HG03439 (cell line): ENCODE measurements around the gene RAI1.

Experiments
- ATAC-seq: cut with Tn5 transposase; IDR thresholded peaks from one replicate; pipeline ENCODE4 v1.9.1; 2021; ENCODE audit warnings: mild to moderate bottlenecking, moderate library complexity; ENCODE audit not compliant: unreplicated experiment

Gene RAI1

DNA sequence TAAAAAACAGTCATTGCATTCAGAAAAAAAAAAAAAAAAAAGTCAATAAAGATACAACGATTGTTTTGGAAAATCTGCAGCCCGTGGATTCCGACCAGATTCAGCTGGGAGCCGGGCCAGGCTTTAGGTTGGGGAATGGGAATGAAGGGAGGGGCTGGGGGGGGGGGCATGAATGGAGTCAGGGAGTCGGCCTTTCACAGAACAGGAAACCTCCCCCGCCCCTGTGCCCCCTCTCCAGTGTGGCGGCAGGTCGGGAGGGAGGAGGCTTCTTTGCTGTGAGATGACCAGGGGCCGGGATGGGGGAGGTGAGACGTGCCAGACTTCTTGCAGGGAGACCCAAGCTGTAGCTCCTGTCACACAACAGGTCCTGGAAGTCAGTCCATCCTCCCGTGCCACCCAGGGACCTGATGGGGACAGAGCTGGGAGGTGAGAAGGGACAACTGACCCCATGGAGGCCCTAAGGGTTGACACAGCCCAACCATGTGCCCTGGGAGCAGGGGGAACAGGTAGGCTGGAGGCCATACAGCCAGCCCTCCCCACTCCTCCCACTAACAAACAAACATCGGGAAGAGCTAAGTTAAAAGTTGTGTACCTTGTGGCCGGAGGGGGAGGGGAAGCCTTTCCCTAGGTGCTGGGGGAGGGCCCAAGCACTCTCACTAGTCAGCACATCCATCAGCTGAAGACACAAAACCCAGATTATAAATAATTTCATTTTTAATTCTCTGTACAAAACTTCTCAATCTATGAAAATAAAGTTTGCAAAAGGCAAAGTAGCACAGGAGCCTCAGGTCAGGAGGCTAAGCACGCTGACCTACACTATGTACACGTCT lies 130.3 kb downstream of the RAI1 start:
- ATAC-seq: no peak

DNA sequence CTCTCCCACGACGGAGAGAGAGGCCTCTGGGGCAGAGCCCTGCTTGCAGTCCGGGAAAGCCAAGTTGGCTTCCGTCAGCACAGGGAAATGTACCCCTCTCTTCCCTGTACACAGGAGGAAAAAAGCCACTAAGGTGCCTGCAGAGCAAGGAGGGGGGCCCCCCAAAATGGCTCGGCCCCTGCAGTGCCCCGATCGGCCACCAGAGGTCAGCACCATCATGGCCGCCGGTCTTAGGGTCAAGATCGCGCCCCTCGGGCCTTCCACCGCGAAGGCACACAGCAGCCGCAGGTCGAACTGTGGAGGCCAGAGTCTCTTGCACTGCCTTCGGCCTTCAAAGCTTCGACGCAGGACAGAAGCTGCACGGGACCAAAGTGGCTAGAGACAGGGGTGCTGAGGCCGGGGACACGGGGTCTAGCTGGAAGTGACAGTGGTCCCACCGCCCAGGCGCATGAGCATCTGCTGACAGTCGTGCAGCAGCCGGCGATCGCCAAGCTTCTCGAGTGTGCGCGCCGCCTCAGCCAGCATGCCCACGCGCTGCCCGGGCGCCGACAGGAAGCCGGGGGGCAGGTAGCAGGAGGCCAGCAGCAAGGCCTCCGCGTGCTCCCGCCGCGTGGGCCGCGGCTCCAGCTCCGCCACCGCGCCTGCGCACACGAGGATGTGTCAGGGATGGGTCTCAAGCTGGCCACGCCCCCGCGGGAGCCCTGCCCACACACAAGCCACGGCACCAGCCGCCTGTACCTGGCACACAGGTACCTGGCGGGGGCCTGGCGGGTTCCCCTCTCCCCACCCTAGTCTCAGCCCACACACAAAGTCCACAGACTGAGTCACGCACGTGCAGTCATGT lies 131.2 kb downstream of the RAI1 start:
- peak; percentile 49 for ATAC-seq

DNA sequence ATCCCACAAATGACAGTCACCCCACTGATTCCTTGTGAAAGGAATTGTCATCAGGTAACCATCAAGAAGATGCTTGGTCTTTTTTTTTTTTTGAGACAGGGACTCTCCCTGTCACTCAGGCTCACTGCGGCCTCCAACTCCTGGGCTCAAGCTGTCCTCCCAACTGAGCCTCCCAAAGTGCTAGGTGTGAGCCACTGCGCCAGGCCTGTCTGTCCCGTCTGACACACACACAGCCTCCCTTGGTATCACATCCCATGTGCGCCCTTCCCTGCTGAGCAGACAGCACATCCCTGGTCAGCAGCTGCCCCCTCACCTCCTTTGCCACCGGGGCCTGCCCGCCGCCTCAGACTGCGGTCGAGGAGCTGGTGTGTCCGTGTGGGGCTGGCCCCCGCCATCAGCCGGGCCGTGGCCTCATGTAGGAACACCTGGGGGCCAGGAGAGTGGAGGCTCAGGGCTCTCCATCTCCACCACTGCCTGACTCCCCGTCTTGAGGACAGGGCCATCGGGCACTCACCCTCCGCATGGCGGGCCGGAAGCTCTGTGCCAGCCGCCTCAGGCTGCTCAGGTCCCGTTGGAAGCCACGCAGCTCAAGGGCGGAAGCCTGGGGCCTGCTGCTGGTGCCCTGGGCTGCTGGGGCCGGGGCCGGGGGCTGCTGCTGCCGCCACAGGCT lies 131.9 kb downstream of the RAI1 start:
- ATAC-seq: no peak

DNA sequence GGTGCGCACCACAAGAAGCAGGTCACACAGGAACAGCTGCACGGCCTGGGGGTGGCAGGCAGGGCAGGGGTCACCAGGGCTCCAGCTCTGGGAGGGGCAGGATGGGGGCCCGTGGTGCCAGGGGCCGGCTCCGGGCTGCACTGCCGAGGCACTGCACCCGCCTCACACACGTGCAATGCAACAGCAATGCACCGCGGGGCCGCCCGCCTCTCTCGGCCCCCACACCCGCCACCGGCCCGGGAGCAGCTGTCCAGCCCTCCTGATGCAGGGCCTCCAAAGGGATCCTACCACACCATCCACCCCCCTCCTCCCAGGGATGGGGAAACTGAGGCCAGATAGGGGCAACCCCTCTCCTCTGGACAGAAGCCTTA lies 132.5 kb downstream of the RAI1 start:
- ATAC-seq: no peak

DNA sequence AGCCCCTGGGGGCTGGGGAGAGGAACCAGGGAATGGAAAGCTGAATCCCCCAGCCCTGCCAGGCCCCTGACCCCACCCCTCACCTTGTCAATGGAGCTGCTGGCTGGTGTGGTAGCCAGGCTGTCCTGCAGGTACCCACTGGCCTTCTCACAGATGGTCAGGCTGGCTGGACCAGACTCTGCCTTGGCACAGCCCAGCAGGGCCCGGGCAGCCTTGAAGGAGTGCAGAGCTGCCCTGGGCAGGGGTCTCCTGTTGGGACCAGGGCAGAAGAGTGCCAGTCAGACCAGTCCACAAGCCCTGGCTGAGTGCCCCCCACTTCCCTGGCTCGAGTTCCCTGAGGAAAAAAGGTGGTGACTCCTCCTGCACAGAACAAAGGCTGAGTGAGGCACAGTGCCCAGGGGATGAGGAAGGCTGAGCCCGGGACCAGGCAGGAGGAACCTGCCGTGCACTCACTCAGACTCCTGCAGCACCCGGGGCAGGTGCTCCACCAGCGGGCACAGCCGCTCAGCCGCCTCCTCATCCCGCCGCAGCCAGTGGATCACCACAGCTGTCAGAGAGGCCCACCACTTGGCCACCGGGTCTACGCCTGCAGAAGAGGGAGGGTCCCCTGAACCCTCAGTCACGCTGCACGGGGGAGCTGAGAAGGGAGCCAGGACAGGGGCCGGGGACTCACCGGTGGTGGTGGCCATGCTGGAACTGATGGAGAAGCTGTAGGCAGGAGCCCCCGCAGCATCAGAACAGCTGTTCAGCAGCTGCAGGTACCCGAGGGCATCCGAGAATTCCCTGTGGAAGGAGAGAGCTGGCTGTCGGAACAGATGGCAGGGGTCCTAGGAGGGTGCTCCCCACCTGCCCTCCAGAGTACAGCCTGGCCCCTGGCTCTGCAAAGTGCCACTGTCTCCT lies 133.2 kb downstream of the RAI1 start:
- ATAC-seq: no peak

DNA sequence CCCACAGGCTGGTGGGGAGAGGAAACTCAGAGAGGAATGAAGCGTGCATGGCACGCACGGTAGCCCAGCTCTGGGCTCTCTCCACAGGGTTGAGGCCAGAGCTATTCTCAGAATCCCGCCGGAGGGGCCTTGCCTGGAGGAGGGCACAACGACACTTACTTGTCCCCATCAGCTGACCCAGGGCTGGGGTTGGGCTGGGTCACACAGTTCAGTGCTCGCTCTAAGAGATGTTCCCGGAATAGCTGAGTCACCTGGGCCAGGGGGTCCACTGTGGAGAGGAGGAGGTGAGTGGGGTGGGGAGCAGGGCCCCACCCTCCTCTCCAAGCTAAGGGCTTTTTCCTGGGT lies 133.8 kb downstream of the RAI1 start:
- ATAC-seq: no peak

DNA sequence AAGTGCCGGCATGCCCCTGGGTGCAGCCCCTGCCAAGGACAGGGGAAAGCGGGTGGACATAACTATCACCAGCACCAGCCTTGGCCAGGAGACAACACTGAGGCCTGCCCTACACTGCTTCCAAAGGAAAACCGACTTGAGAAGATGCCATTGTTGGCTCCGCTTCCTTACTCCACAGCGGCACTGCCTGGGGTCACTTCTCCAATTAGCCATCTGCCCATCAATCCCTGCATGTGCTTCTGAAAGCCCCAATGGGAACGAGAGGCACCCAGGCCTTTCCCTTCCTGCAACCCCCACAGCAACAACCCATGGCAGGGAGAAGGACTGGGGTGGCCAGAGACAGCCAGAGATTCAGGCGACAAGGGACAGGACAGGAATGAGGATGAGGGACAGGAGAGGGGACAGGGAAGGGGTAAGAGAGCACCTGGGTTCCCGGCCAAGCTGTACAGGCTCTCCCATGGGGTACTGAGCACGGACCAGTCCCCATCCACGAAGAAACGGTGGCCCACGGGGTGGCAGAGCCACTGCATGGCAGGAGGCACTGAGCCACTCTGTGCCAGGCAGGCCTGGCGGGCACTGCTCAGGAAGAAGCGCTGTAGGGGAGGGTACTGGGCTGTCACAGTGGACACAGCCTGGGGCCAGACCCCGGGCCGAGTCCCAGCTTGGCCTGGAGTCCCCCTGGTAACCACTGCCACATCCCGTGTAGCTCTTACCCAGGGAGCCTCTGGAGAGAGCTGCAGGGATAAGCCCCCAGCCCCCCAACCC lies 134.4 kb downstream of the RAI1 start:
- ATAC-seq: no peak

DNA sequence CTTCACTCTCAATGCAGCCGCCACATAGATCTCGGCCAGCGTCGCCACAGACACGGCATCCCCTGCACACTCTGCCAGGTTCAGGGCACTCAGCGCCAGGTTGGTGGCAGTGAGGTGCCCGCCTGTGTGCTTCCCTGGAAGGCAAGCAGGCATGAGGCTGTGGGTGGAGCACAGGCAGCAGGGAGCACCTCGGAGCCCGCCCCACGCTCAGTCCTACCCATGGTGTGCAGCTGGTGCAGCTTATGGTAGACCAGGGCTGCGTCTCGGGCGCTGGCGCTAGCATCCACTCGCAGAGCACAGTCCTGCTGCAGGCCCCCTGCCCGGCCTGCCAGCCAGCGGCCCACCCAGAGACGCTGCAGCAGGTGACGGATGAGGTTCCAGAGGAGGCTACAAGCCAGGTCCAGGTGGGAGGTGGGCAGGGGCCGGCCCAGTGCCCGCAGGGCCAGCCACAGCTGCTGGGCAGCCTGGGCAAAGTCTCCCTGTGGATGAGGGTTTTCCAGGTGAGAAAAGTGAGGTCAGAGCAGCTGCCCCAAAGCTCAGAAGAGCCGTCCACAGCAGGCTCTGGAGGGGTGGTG lies 135.1 kb downstream of the RAI1 start:
- ATAC-seq: no peak

DNA sequence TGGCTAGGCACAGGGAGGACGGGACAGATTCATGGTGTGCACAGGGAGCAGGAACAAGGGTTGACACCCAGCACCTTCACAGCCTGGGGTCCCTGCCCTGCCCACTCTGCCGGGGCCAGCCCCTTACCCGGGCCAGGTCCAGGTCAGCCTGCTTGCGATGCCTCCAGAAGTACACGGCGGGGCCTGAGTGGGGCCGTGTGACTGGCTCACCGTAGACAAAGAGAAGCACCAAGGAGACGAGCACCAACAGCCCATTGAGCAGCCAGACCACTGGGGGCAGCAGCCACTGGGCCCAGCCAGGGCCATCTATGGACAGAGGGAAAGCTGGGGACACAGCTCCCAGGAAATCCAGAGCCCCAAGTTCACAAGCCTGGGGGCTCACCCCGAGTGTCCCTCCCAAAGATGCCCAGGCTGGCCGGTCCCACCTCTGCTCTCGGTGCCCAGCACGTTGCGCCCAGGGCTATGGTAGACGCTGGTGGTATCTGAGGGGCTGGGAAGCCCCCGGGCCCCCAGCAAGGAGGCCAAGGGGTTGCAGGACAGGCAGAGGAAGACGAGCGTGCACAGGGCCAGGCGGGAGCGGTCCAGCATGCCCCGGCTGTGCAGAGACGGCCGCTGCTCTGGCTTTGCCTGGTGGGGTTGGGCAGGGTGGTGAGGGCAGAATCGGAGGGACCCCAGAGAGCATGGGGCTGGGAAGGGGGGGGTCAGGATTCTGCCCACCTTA lies 135.7 kb downstream of the RAI1 start:
- ATAC-seq: no peak

DNA sequence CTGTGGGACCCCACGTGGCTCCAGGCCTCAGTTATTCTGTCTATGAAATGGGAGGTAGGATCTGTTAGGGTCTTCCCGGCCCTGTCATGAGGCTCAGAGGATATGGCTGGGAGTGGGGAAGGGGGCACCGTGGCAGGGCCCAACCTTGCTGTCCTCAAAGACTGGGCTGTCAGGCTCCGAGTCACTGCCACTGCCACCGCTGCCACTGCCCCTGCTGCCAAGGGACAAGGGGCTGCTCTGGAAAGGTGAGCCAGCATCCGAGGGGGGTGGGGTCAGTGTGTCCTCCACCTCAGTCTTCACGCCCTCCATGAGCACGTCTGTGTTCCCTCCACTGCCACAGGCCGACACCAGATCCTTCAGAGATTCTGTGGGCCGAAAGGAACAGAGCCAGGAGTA lies 136.3 kb downstream of the RAI1 start:
- no peak for ATAC-seq

DNA sequence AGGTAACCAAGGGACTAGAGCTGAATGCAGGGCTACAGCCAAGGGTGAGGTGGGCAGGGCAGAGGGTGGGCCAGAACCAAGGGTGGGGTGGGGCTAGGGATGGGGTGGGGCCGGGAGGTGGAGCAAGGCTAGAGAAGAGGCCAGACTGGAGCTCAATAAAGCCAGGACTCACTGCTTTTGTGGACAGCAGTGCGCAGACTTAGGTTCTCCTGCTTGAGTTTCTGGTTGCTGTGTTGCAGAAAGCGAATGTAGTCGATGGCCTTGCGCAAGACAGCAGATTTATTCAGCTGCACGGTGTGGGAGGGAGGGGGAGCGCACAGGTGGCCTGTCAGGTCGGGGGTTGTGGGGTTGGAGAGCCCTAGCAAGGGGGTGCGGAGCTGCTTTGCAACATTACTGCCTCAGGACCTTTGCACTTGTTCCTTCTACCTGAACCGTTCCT lies 136.8 kb downstream of the RAI1 start:
- ATAC-seq: no peak

DNA sequence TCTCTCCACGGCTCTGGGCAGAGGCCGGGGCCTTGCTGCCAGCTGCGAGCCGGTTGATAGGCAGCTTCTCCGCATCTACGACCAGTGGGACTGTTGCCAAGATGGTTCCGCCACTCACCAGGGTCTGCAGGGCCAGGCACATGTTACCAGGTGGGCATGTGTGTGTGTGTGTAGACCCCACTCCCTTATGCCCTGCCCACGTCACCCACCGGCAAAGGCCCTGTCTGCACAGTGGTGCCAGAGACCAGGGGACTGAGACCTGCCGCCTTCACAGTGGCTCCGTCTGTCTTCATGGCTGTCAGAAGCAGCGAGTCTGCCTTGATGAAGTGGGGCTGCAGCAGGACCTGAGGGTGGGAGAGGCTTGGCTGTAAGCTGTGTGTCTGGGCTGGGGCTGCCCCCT lies 137.9 kb downstream of the RAI1 start:
- no peak for ATAC-seq

DNA sequence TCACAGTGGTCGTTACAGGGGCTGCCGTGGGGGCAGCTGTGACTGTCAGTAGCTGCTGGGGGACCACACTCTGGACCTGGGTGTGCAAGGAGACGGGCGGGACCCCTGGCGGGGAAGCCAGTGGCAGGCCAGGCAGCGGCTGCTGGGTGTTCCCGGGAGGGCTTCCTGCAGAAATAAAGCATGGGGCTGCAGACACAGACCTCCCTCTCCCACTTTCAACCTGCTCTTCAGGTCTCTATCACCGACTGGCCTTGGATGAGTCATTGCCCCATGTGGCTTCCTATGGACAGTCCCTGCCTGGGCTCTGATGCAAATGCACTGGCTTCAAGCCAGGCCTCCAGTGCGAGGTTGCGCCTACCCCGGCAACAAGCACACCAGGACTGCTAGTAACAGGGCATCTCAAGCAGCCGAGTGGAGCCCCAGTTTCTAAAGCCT lies 138.3 kb downstream of the RAI1 start:
- no peak for ATAC-seq

DNA sequence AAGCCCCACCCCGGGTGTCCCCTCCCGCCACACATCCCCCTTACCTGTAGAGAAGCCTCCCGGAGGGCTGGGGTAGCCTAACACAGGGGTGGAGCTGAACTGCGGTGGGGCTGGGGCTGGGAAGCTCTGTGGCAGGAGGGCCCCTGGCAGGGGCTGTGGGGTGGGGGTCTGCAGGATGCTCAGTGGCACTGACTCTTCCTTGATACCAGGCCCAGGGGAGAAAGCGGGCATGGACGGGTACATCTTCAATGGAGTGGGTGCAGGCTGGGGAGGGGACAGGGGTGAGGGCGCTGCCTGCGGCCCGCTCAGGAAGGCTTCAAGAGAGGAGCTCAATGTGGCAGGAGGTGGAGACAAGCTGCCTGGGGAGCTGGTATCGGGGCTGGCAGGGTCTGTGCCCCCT lies 138.8 kb downstream of the RAI1 start:
- no peak for ATAC-seq

DNA sequence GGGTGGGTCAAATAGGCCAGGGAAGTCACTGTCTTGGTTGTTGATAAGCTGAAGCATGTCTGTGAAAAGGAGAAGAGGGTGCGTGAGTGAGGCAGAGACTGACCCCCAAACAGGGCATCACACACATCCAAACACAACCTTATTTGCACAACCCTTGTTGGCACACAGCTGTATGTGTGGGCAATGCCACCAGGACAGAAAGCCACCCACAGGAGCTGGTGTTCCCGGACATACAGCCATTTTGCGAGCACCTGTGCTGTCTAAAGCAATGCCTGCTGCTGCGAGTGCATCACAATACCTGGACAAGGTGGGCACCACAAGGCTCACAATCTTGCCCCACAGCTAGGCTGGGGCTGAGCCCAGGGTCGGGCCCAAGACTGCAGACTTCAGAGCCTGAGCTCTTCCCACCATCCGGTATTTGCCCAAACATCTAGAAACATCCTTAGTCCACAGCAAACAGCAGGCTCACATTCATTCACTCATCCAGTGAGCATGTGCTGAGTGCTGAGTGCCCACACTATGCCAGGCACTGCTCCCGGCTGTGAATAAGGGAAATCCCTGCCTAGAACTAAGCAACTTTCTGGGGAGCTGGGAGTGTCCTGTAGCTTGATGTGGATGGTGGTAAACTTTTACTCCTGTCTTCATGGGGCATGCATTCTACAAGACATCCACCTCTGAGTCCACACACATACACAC lies 139.4 kb downstream of the RAI1 start:
- no peak for ATAC-seq

DNA sequence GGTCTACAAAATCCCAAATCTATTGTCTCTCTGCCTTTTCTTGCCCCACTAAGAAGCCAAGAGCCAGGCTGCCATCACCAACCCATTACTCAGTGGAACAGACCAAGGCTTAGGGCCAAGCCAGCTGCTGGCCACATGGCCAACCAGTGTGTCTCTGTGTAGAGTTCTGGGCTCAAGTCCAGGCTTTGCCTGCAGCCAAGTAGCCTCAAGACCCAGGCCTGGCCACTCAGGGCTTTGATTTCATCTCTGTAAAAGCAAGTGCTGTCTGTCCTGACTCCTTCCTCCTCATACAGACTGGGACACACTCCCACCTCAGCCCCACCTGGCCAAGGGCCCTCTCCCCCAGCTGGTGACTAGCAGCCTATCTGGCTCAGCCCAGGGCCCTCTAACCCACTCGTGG lies 140.9 kb downstream of the RAI1 start:
- ATAC-seq: no peak

DNA sequence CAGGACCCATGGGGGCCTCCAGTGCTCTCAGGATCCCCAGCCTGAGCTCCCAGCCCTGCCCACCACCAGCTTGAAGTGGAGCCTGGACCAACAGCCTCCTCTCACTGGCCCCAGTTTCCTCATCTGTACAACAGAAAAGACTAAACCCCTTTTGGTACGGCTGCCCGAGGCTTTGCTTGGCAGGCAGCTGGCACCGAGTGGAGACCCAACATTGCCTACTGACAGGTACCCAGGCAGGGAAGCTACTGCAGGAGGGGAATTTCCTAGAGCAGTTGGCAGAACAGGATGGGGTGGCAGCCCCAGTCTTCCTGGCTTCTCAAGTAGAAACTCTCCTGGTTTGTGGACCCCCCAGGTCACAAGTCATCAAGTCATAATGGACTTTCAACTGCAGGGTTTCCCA lies 141.4 kb downstream of the RAI1 start:
- no peak for ATAC-seq

DNA sequence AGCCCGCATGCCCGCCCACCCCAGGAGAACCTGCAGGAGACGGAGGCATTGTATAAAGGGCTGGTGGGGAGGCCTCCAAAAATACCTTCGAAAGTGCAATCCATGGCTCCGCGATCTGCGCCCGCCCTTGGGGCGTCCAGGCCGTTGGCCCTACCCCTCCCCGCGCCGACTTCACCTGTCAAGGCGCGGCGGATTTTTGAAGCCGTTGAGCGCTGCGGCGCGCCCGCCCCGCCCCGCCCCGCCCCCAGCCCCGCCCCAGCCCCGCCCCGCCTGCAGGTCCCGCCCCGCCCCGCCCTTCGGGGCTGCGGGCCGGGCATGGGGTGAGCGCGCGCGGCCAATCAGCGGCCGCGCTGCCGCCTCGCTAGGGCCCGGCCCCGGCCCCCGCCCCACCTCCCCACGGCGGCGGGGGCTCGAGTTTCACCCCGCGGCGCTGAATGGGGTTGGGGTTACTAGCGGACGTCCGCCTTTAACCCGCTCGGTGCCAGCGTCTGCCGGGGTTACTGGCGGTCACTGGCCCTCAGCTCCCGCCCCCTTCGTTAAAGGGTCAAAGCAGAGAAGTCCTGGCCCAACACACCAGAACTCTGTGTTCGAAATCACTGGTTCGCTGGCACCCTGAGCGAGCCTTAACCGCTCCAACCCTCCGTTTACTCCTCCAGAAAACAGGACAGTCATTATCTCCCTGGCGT lies 142.3 kb downstream of the RAI1 start:
- peak; percentile 69 for ATAC-seq
